Stomach smooth muscle (tissue), 2 donors: ENCODE results near the gene CPNE8.

Experiments
- H3K27ac ChIP-seq: one replicate; pipeline ENCODE4 v1.7.0; 2013; ENCODE audit warnings: mild to moderate bottlenecking, low read length, inconsistent platforms
- H3K27me3 ChIP-seq, 2 donors: one replicate each; pipeline ENCODE4 v1.7.0; 2013; ENCODE audit warnings: low read length in 2 of 2; ENCODE audit not compliant: insufficient read depth in 2 of 2, control insufficient read depth in 1 of 2
- H3K36me3 ChIP-seq, 2 donors: one replicate each; pipeline ENCODE4 v1.7.0; 2013; ENCODE audit warnings: low read length in 2 of 2; ENCODE audit not compliant: control insufficient read depth in 2 of 2, insufficient read depth in 2 of 2
- H3K4me1 ChIP-seq: one replicate; pipeline ENCODE4 v1.7.0; 2013; ENCODE audit warnings: low read length; ENCODE audit not compliant: control insufficient read depth, insufficient read depth
- H3K4me3 ChIP-seq, 2 donors: one replicate each; pipeline ENCODE4 v1.7.0; 2013; ENCODE audit warnings: low read length in 2 of 2
- H3K9ac ChIP-seq, 2 donors: one replicate each; pipeline ENCODE4 v1.7.0; 2013; ENCODE audit warnings: low read length in 2 of 2, mild to moderate bottlenecking in 1 of 2
- H3K9me3 ChIP-seq, 2 donors: one replicate each; pipeline ENCODE4 v1.7.0; 2013; ENCODE audit warnings: low read length in 2 of 2; ENCODE audit not compliant: control insufficient read depth in 2 of 2
- donor health status: healthy.
- donor health status: Pancreatic carcinoma.

The CPNE8 gene

DNA sequence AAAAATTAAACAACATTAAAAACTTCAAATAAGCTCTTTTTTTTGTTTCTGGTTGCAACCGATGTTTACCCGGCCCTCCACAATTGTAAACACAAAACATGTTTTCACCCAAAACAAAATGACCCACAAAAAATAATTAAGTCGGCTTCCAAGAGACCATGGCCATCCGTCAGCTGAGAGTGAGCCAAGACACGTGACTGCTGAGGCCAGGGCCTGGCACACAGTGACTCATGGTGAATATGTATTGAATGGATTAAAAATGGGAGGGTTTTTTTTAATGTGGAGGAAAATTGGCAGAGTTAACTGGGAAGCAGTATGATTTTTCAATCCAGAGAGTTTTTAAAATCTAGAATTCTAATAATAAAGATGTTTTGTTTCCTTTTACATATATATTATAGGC is 13.8 kb upstream of the CPNE8 start:
- Histone ChIP-seq H3K9me3 (no peaks in the 10 kb centered on the region), H3K27me3 (no peaks in the 10 kb centered on the region), H3K4me3 (no peak overlapping the region), H3K27ac (no peak overlapping the region), H3K9ac (no peak overlapping the region), H3K36me3 (no peaks in the 10 kb centered on the region), H3K4me1 (no peaks in the 10 kb centered on the region)

- Histone ChIP-seq H3K36me3 (no peaks in the 10 kb centered on the region), H3K27ac (no peak overlapping the region), H3K4me1 (no peaks in the 10 kb centered on the region), H3K9ac (no peak overlapping the region), H3K9me3 (no peaks in the 10 kb centered on the region), H3K27me3 (no peaks in the 10 kb centered on the region), H3K4me3 (no peak overlapping the region)
These were observed 10.2 kb upstream of the CPNE8 start for GRCh38 chr12:38915429-38916182.

DNA sequence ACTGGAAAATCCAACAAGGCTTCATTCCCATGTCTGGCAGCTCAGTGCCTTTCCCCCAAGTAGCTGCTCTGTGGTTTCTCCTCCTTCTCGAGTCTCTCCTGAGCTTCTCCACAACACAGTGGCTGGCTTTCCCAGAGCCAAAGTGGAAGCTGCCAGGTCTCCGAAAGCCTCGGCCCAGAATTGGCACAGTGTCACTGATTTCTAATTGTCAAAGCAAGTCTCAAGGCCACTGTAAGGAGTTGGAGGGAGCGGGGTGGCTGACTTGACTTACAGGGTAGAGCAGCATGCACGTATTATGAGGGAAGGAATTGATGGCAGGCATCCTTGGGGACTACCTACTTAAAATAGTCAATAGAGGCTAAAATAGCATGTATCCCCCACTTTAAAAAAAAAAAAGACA is 6.7 kb upstream of the CPNE8 start:
- H3K27ac ChIP-seq, result no peak overlapping the region
- no peaks in the 10 kb centered on the region for H3K4me1 ChIP-seq
- H3K9ac ChIP-seq, result no peak overlapping the region
- no peaks in the 10 kb centered on the region for H3K9me3 ChIP-seq
- no peaks in the 10 kb centered on the region for H3K27me3 ChIP-seq
- no peak overlapping the region for H3K4me3 ChIP-seq
- H3K36me3 ChIP-seq, result no peaks in the 10 kb centered on the region

- no peaks in the 10 kb centered on the region for H3K36me3 ChIP-seq
- H3K4me1 ChIP-seq, result no peaks in the 10 kb centered on the region
- H3K9me3 ChIP-seq, result no peaks in the 10 kb centered on the region
- H3K27me3 ChIP-seq, result no peaks in the 10 kb centered on the region
- no peak overlapping the region for H3K27ac ChIP-seq
- H3K4me3 ChIP-seq, result no peak overlapping the region
- H3K9ac ChIP-seq, result no peak overlapping the region
These were observed 6.2 kb upstream of the CPNE8 start for GRCh38 chr12:38911611-38912010.

DNA sequence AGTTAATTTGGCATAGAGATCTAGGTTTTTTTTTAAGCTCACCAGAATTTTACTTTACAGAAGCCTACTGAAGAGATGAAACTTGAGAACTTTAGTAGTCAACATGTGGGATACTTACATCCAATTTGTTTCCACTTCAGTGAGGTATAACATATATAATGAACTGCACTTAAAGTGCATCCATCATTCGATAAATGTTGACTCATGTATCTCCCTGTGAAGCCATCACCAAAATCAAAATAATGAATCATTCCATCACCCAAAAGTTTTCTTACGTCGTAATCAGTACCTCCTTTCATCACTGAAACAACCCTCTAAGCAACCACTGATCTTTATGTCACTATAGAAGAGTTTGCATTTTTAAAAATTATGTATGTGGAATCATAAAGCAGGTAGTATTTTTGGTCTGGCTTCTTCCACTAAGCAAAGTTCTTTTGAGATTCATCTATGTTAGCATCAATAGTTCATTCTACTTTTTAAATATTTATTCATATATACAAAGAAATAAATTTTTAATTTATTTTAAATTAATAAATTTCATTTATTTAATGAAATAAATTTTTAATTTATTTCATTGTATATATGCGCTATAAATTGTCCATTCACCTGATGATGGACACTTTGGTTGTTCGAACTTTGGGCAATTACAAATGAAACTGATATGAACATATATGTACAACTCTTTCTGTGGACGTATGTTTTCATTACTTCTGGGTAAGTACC is 2.0 kb upstream of the CPNE8 start:
- H3K36me3 ChIP-seq, result no peaks in the 10 kb centered on the region
- H3K9me3 ChIP-seq, result no peaks in the 10 kb centered on the region
- H3K4me3 ChIP-seq, result peak overlapping the region; percentile 83 to 90
- no peaks in the 10 kb centered on the region for H3K4me1 ChIP-seq
- H3K9ac ChIP-seq, result peak overlapping the region; percentile 74 to 86
- no peaks in the 10 kb centered on the region for H3K27me3 ChIP-seq
- H3K27ac ChIP-seq, result no peak overlapping the region

DNA sequence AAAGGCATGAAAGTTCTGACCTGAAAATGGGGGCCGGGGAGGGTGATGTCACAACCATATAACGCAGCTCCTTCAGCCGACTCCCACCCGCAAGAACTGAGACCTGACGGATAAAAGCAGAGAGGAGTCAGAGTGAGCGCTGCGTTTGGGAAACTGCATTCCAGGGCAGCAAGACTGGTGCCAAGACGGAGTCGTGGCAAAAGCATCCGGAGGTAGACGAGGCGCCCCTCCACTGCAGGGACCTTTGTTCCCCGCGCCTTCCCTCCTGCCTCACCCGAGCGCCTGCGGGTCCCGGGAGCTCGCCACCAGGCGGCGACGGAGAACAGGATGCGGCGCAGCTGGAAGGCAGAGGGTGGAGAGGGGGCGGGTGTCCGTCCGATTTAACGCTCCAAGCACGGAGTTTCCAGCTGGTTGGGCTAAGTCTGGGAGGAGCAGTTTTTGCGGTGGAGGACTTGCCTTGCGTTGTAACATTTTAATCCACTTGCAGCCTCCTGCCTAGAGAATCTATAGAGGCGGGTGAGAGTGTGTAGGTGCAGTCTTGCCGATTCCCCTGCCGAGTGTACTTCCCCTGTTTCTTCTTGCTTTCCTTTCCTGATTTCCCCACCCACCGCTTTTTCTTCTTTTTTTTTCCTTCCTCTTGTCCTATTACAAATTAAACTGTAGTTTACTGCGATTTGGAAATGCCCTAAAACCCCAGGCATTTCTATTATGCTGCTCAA is 1.2 kb upstream of the CPNE8 start:
- no peaks in the 10 kb centered on the region for H3K9me3 ChIP-seq
- H3K9ac ChIP-seq, result peak overlapping the region; percentile 74 to 86
- peak overlapping the region; percentile 89 for H3K27ac ChIP-seq
- no peaks in the 10 kb centered on the region for H3K4me1 ChIP-seq
- peak overlapping the region; percentile 83 to 90 for H3K4me3 ChIP-seq
- H3K27me3 ChIP-seq, result no peaks in the 10 kb centered on the region
- no peaks in the 10 kb centered on the region for H3K36me3 ChIP-seq

- peak overlapping the region; percentile 74 to 86 for H3K9ac ChIP-seq
- H3K9me3 ChIP-seq, result no peaks in the 10 kb centered on the region
- H3K36me3 ChIP-seq, result no peaks in the 10 kb centered on the region
- no peaks in the 10 kb centered on the region for H3K4me1 ChIP-seq
- H3K27ac ChIP-seq, result peak overlapping the region; percentile 89
- peak overlapping the region; percentile 83 to 90 for H3K4me3 ChIP-seq
- H3K27me3 ChIP-seq, result no peaks in the 10 kb centered on the region
These were observed 583 bp downstream of the CPNE8 start for GRCh38 chr12:38904537-38905479.

DNA sequence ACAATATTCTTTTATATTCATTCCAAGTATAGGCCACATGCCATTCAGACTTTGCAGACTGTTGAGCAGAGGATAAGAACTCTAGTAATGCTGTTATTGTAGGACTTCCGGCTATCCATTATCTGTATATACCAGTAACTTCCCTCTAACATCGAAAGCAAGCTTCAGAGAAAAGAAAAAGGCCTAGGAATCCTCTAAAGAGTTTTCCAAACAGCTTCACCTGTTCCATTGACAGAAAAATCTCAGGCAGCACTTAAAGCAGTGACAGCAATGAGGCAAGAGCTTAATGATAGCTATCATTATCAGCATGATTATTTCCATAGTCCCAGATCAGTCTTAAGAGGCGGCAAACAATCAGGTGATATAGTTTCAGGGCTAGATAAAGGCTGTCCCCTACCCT is 1.8 kb downstream of the CPNE8 start:
- Histone ChIP-seq H3K27me3 (no peaks in the 10 kb centered on the region), H3K4me3 (no peak overlapping the region), H3K9ac (no peak overlapping the region), H3K36me3 (no peaks in the 10 kb centered on the region), H3K27ac (peak overlapping the region; percentile 89), H3K9me3 (no peaks in the 10 kb centered on the region), H3K4me1 (no peaks in the 10 kb centered on the region)

GRCh38 chr12:38898001-38898684 is 7.2 kb downstream of the CPNE8 start:
- Histone ChIP-seq H3K4me1 (no peaks in the 10 kb centered on the region), H3K36me3 (no peaks in the 10 kb centered on the region)

DNA sequence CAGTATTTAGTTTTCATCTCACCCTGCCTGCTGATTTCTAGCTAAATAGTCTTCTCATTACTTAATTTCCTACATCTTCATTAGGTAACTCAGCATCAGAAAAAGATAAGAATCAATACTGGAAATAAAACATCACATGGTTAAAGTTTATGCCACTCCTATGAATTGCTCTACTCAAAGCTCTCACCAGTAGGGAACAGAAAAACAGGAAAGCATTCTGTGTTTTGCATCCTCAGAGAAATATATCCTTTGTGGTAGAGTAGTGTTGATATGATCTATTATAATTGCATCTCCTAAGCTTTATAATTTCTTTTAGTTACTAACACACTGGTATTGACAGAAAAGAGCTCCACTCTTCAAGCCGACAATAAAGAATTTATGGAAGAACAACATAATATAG is 9.9 kb downstream of the CPNE8 start:
- Histone ChIP-seq H3K4me1 (no peaks in the 10 kb centered on the region), H3K27ac (no peak overlapping the region)

More at GRCh38 chr12:38898001-38898684, 7.2 kb downstream of the CPNE8 start:
- Histone ChIP-seq H3K9ac (no peak overlapping the region), H3K27ac (no peak overlapping the region), H3K9me3 (no peaks in the 10 kb centered on the region), H3K27me3 (no peaks in the 10 kb centered on the region), H3K4me3 (no peak overlapping the region)

More for the DNA sequence above, 9.9 kb downstream of the CPNE8 start:
- no peak overlapping the region for H3K9ac ChIP-seq
- no peaks in the 10 kb centered on the region for H3K36me3 ChIP-seq
- H3K27me3 ChIP-seq, result no peaks in the 10 kb centered on the region
- no peaks in the 10 kb centered on the region for H3K9me3 ChIP-seq
- H3K4me3 ChIP-seq, result no peak overlapping the region
